Cardiac fibroblast (primary cell): ENCODE results near the gene TGFB2.

Experiments
- DNase-seq, 2 donors: peaks; one replicate each; pipeline versions ENCODE4 v3.0.0 to v3.0.0-alpha.2; 2010; ENCODE audit warnings: low read depth in 2 of 2
- H3K4me3 ChIP-seq, 2 donors: replicated peaks in 1 of 2; 1 replicate in 1 of 2; 2 replicates in 1 of 2; pipeline ENCODE4 v1.5.1; 2011; ENCODE audit warnings: low read depth in 2 of 2, low read length in 2 of 2, mild to moderate bottlenecking in 2 of 2, moderate library complexity in 1 of 2
- CTCF ChIP-seq: IDR thresholded peaks from one replicate; pipeline ENCODE4 v1.5.1; 2011; ENCODE audit warnings: low read depth, mild to moderate bottlenecking, low read length, inconsistent platforms

Gene TGFB2

DNA sequence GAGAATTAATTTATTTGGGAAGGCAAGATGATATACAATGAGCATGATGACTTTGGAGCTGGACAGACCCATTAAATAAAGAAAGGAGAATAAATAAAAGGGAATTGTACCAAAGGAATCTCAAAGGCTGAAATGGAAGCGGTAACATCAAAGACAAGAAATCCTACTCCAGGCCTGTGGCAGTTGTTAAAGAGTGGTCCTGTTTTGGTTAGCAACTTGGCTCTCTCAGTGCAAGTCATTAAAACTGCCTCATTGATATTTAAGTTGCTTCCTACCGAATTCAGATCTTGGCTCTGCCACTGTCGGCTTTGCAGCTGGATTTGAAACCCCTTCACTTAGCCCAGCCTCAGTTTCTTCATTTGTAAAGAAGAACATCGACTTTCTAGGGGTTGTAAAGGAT is 10.1 kb downstream of the TGFB2 start:
- no peak for DNase-seq
- no peak overlapping the region for H3K4me3 ChIP-seq
- no peak for TF ChIP-seq CTCF

DNA sequence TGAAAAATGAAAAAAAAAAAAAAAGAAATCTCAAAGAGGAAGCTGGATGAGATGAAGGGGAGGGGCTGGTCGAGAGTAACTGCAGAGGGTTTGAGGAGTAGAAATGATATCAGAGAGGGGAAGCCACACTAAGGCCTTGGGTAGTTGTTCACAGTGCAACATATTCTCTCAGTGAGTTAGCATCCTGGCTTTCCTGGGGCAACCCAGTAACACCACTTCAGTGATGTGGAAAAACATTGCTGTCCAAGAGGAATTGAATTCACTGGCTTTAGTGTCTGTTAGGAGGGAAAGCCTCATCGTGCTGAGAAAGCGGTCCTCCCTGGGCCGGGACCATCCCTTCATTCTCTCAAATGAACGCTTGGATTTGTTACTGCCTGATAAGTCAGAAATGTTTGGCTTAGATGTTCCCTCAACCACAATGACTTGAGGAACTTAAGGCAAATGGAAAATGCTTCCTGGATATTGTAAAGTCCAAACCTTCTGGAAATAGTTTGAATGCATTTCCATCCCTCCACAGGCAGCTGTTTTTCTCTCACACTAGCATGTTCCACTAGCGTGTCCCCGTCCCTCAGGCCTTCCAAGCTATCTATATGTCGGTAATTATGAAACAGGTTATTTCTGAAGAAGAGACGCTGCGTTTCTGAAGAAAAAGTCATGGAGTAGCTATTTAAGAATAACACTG is 12.2 kb downstream of the TGFB2 start:
- TF ChIP-seq CTCF = no peak
- DNase-seq = peak; percentile 53 to 57
- H3K4me3 ChIP-seq = no peak overlapping the region

GRCh38 chr1:218357893-218358232 is 12.7 kb downstream of the TGFB2 start:
- peak in 1 of 2 donors; percentile 31 for DNase-seq
- no peak overlapping the region for H3K4me3 ChIP-seq
- TF ChIP-seq CTCF = no peak

DNA sequence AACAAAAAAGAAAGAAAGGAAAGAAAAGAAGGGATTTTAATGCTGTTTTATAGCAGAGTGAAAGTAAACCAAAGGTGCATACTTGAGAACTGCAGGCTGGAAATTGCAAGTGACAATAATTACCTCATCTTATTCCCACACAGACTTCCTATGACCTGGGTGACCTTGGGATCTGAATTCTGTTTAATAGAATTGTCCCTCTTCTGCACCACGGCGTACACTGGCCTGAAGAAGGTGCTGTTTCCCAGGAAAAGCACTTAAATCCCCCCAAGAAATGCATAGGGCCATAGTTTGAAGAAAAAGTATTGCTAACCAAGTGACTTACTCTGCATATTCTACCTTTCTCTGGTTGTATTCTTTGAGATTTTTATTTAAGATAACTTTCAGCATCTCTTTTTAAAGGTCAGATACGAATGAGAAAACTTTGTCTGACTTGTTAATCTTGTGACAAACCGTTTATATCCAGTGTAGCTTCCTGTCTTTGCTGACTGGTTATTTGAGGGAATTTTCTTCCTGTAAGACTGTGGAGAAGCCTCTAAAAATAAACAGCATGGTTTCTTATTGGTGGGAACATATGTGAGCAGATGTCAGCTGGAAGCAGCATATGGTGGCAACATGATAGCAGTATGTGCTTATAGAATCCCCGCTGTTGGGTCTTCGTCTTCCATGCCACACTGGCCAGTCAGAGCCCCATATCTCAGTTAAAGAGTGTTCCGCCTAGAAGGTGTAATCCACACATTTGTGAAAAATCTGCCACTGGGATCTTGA is 16.3 kb downstream of the TGFB2 start:
- peak; percentile 81 to 82 for DNase-seq
- TF ChIP-seq CTCF = peak; percentile 66

GRCh38 chr1:218362418-218363076 is 17.4 kb downstream of the TGFB2 start:
- no peak for TF ChIP-seq CTCF
- H3K4me3 ChIP-seq = no peak overlapping the region
- DNase-seq = no peak

More for the DNA sequence above, 16.3 kb downstream of the TGFB2 start:
- H3K4me3 ChIP-seq = no peak overlapping the region

DNA sequence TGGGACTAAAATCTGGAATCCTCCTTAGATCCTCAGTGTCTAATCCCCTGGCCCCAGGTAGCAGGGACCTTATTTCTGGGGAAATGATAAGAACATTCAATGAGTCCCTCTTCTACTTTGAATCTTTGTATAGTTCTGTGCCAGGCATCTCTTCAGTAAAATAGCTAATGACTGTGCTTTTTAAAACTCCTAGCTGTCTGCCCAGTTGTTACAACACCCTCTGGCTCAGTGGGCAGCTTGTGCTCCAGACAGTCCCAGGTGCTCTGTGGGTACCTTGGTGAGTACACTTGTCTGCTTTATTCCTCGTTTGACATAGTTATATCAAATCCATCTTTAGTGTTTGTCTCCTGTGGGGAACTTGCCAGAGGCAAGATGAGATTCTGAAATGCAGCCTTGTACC is 18.0 kb downstream of the TGFB2 start:
- DNase-seq = no peak
- no peak overlapping the region for H3K4me3 ChIP-seq
- no peak for TF ChIP-seq CTCF
